ENCODE data around the gene NFKBIA. TPM values are rescaled to one million over a fixed set of nuclear protein-coding genes. Genes with fewer than 3 reads are reported as not detected.
"Not testable (repeated sequence)": the region's sequence is repeated elsewhere in the genome, so short reads cannot be mapped to it uniquely, and the experiment has no call there.

The NFKBIA gene
- total and polyA plus RNA-seq, 5 experiments from 2014 or later = 194 to 328 (median 199) TPM

GRCh38 chr14:35386673-35387125, 17.9 kb downstream of the NFKBIA start:
- H3K4me1 Mint-ChIP-seq = peaks cover 0 to 14% (median 2%) of the 10 kb centered on the region in 4 donors
- no peaks in the 10 kb centered on the region for H3K27me3 Mint-ChIP-seq
- DNase-seq = no peak
- H3K4me3 Mint-ChIP-seq = no peak overlapping the region
- peak overlapping the region in 2 of 10 donors; percentile 27 to 61 for H3K27ac Mint-ChIP-seq
- POLR2A ChIA-PET = interaction anchor here (1.2 to 1.3 kb wide), 2 partner anchors 14 to 18 kb away, joined by 3 to 7 read pairs; partner anchors contain the start of gene NFKBIA
- no peaks in the 10 kb centered on the region for H3K36me3 Mint-ChIP-seq
- no peak for ATAC-seq
- H3K9me3 Mint-ChIP-seq = no peaks in the 10 kb centered on the region

- peaks cover 0 to 14% (median 2%) of the 10 kb centered on the region in 4 donors for H3K4me1 Mint-ChIP-seq
- H3K27ac Mint-ChIP-seq = peak overlapping the region in 1 of 10 donors; percentile 53
- H3K27me3 Mint-ChIP-seq = no peaks in the 10 kb centered on the region
- ATAC-seq (no peak), DNase-seq (no peak)
- no peaks in the 10 kb centered on the region for H3K9me3 Mint-ChIP-seq
- no peaks in the 10 kb centered on the region for H3K36me3 Mint-ChIP-seq
- POLR2A ChIA-PET = interaction anchor here (0.6 to 1.6 kb wide), 2 partner anchors 17 to 100 kb away, joined by 3 to 4 read pairs; no protein-coding TSS in a partner anchor
- H3K4me3 Mint-ChIP-seq = no peak overlapping the region
These were observed 19.3 kb downstream of the NFKBIA start for GRCh38 chr14:35385042-35385839.

GRCh38 chr14:35384455-35385041, 20.0 kb downstream of the NFKBIA start:
- Mint-ChIP-seq H3K27ac (peak overlapping the region in 3 of 10 donors; percentile 20 to 51 (median 29)), H3K27me3 (no peaks in the 10 kb centered on the region), H3K4me3 (no peak overlapping the region), H3K4me1 (peaks cover 0 to 14% (median 2%) of the 10 kb centered on the region in 4 donors), H3K36me3 (no peaks in the 10 kb centered on the region), H3K9me3 (no peaks in the 10 kb centered on the region)
- POLR2A ChIA-PET = interaction anchor here (1.6 kb wide), 1 partner anchor 17 kb away, joined by 3 read pairs; no protein-coding TSS in a partner anchor
- ATAC-seq = no peak
- DNase-seq = no peak

- Mint-ChIP-seq H3K4me1 (peaks cover 0 to 14% (median 2%) of the 10 kb centered on the region in 4 donors), H3K27ac (peak overlapping the region in 1 of 10 donors; percentile 51), H3K9me3 (no peaks in the 10 kb centered on the region), H3K27me3 (no peaks in the 10 kb centered on the region), H3K4me3 (no peak overlapping the region), H3K36me3 (no peaks in the 10 kb centered on the region)
- no peak for DNase-seq
- ATAC-seq = no peak
- POLR2A ChIA-PET = interaction anchor here (1.6 kb wide), 1 partner anchor 16 kb away, joined by 3 read pairs; no protein-coding TSS in a partner anchor
These were observed 20.7 kb downstream of the NFKBIA start for GRCh38 chr14:35383569-35384454.

- H3K4me1 Mint-ChIP-seq = peaks cover under 1 to 7% (median 3%) of the 10 kb centered on the region in 4 donors
- H3K9me3 Mint-ChIP-seq = no peaks in the 10 kb centered on the region
- H3K27me3 Mint-ChIP-seq = no peaks in the 10 kb centered on the region
- no peak for DNase-seq
- POLR2A ChIA-PET = interaction anchor here (1.3 to 2.2 kb wide), 2 partner anchors 11 to 23 kb away, joined by 6 to 7 read pairs; partner anchors contain the start of gene NFKBIA
- ATAC-seq = no peak
- no peak overlapping the region for H3K4me3 Mint-ChIP-seq
- H3K36me3 Mint-ChIP-seq = no peaks in the 10 kb centered on the region
- no peak overlapping the region for H3K27ac Mint-ChIP-seq
These were observed 23.8 kb downstream of the NFKBIA start for GRCh38 chr14:35380794-35381193.

- POLR2A ChIA-PET = interaction anchor here (2.2 kb wide), 1 partner anchor 25 kb away, joined by 7 read pairs; the partner anchor contains the start of gene NFKBIA
- H3K27ac Mint-ChIP-seq, H3K4me3 Mint-ChIP-seq, DNase-seq, ATAC-seq, H3K9me3 Mint-ChIP-seq, H3K27me3 Mint-ChIP-seq, H3K4me1 Mint-ChIP-seq, H3K36me3 Mint-ChIP-seq: not testable (repeated sequence)
These were observed 25.2 kb downstream of the NFKBIA start for GRCh38 chr14:35379234-35379933.

GRCh38 chr14:35378425-35379233, 25.9 kb downstream of the NFKBIA start:
- Mint-ChIP-seq H3K9me3 (no peaks in the 10 kb centered on the region), H3K4me3 (no peak overlapping the region), H3K36me3 (no peaks in the 10 kb centered on the region), H3K27ac (peak overlapping the region in 1 of 10 donors; percentile 40), H3K4me1 (peaks cover 0 to 7% (median 3%) of the 10 kb centered on the region in 4 donors), H3K27me3 (no peaks in the 10 kb centered on the region)
- no peak for DNase-seq
- ATAC-seq = no peak
- POLR2A ChIA-PET = interaction anchor here (0.7 kb wide), 1 partner anchor 22 kb away, joined by 3 read pairs; no protein-coding TSS in a partner anchor

GRCh38 chr14:35375558-35376025, 29.0 kb downstream of the NFKBIA start:
- peaks cover 0 to 7% (median 6%) of the 10 kb centered on the region in 3 donors for H3K36me3 Mint-ChIP-seq
- no peaks in the 10 kb centered on the region for H3K27me3 Mint-ChIP-seq
- ATAC-seq (no peak), DNase-seq (no peak)
- H3K27ac Mint-ChIP-seq = peak overlapping the region in 1 of 10 donors; percentile 21
- peaks cover 0 to 6% (median 3%) of the 10 kb centered on the region in 4 donors for H3K4me1 Mint-ChIP-seq
- H3K9me3 Mint-ChIP-seq = peaks cover 0 to 7% (median 5%) of the 10 kb centered on the region in 9 donors
- no peak overlapping the region for H3K4me3 Mint-ChIP-seq
- POLR2A ChIA-PET = interaction anchor here (0.6 to 1.5 kb wide), 5 partner anchors 8 to 83 kb away, joined by 4 to 6 read pairs (median 4); partner anchors contain the start of genes NFKBIA and PSMA6

GRCh38 chr14:35374263-35374712, 30.3 kb downstream of the NFKBIA start:
- Mint-ChIP-seq H3K4me3 (no peak overlapping the region), H3K36me3 (peaks cover 0 to 7% (median 6%) of the 10 kb centered on the region in 3 donors), H3K9me3 (peaks cover 0 to 8% (median 5%) of the 10 kb centered on the region in 9 donors), H3K4me1 (peaks cover 3 to 16% (median 8%) of the 10 kb centered on the region in 4 donors), H3K27me3 (no peaks in the 10 kb centered on the region), H3K27ac (no peak overlapping the region)
- no peak for ATAC-seq
- DNase-seq = no peak
- POLR2A ChIA-PET = interaction anchor here (0.7 to 1.2 kb wide), 4 partner anchors 9 to 82 kb away, joined by 3 to 6 read pairs (median 4); partner anchors contain the start of genes NFKBIA and PSMA6

GRCh38 chr14:35373208-35373607, 31.3 kb downstream of the NFKBIA start:
- H3K4me3 Mint-ChIP-seq, H3K36me3 Mint-ChIP-seq, ATAC-seq, DNase-seq, H3K9me3 Mint-ChIP-seq, H3K27me3 Mint-ChIP-seq: not testable (repeated sequence)
- POLR2A ChIA-PET = interaction anchor here (0.7 to 0.9 kb wide), 3 partner anchors 10 to 144 kb away, joined by 3 to 5 read pairs (median 3); no protein-coding TSS in a partner anchor
- peaks cover 10 to 24% (median 17%) of the 10 kb centered on the region in 4 donors for H3K4me1 Mint-ChIP-seq
- peak overlapping the region in 1 of 10 donors; percentile 63 for H3K27ac Mint-ChIP-seq

Data from naive thymus-derived CD8-positive, alpha-beta T cell (primary cell).